ENCODE measurements around the gene WNT3A.

The WNT3A gene

DNA sequence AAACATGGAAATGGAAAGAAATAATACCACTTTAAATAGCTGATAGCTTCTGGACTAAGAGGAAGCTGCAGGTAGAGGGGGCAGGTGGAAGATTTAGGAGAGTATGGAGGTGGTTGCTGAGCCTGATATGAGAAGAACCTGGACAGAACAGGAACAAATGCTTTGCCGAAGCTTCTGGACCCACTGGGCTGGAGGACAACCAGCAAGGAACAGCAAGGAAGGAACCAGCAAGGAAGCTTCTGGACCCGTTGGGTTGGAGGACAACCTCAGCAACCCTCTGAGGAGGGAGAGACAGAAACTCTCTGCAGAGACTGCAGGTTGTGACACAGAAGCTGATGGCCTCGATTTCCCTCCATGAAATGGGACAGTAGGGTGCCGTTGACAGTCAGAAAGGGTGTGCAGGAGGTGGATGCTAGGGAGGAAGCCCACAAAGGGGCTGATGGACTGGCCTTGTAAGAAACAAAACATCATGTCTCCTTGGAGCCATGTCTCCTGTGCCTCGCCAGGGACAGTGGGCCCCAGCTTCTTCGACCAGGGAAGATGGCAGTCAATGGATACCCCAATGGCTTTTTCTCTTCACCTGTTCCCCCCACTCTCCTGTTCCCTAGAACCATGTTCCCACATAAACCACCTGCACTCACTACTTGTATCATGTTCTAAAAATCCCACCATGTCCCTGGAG is 8.3 kb upstream of the WNT3A start:
- POLR2A ChIA-PET, result interaction anchor here (0.7 kb wide), 1 partner anchor 93 kb away, joined by 3 read pairs; no protein-coding TSS in a partner anchor
- TF ChIP-seq CTCF (IDR thresholded peaks at IDR 0.05; ENCODE audit: insufficient read depth, low read length, missing control alignments), result no peak
- CTCF ChIA-PET, result interaction anchor here (0.8 to 3.1 kb wide), 13 partner anchors 12 to 517 kb away, joined by 3 to 20 read pairs (median 4); partner anchors contain the start of genes ARF1 and IBA57
- DNase-seq (ENCODE audit: low read depth, low spot score), result no peak
- no peak overlapping the region for H3K4me3 ChIP-seq (ENCODE audit: low read depth, low read length)

- TF ChIP-seq CTCF (IDR thresholded peaks at IDR 0.05; ENCODE audit: insufficient read depth, low read length, missing control alignments), result peak; percentile 86
- no peak overlapping the region for H3K4me3 ChIP-seq (ENCODE audit: low read depth, low read length)
- ChIA-PET CTCF (interaction anchor here (0.6 to 3.1 kb wide), 31 partner anchors 10 to 516 kb away, joined by 3 to 20 read pairs (median 3); partner anchors contain the start of genes ARF1 and IBA57), POLR2A (interaction anchor here (0.8 kb wide), 1 partner anchor 92 kb away, joined by 3 read pairs; no protein-coding TSS in a partner anchor)
- no peak for DNase-seq (ENCODE audit: low read depth, low spot score)
These were observed 7.5 kb upstream of the WNT3A start for GRCh38 chr1:227999056-227999930.

GRCh38 chr1:228000416-228000815 is 6.4 kb upstream of the WNT3A start:
- no peak for DNase-seq (ENCODE audit: low read depth, low spot score)

DNA sequence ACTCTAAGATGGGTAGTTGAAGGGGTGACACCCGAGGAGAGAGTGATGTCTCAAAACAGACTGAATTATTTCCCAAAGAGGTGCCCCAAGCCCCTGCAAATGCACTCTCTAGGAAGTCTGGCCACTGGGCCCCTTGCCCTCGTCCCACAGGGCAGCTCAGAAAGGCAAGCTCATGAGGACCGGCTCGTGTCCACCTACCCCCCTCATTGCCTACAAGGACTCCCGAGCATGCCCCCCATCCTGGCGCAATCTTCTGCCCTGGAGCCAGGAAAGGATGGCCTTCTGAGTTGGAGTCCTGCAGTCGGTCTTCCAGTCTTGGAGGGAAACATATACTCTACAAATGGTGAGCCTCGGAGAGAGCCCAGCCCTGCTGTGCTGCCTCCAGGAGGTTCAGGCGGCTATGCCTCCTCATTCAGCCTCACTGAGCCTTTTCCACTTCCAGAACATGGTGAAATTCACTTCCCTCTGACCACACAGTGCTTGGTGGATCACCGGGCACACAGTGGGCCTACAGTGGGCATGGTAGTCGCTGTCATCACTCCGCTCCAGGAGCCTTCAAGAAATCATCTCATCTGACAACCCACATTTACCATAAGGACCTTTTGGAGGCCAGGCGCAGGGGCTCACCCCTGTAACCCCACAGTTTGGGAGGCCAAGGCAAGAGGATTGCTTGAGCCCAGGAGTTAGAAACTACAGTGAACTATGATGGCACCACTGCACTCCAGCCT is 5.8 kb upstream of the WNT3A start:
- CTCF ChIA-PET, result interaction anchor here (1.2 to 3.1 kb wide), 6 partner anchors 9 to 514 kb away, joined by 3 to 15 read pairs (median 4); no protein-coding TSS in a partner anchor
- POLR2A ChIA-PET, result no interaction called here

More at GRCh38 chr1:228000416-228000815, 6.4 kb upstream of the WNT3A start:
- POLR2A ChIA-PET, result no interaction called here
- CTCF ChIA-PET, result interaction anchor here (1.4 to 3.1 kb wide), 6 partner anchors 10 to 436 kb away, joined by 3 to 15 read pairs (median 4); no protein-coding TSS in a partner anchor
- no peak overlapping the region for H3K4me3 ChIP-seq (ENCODE audit: low read depth, low read length)
- no peak for TF ChIP-seq CTCF (IDR thresholded peaks at IDR 0.05; ENCODE audit: insufficient read depth, low read length, missing control alignments)

More for the DNA sequence above, 5.8 kb upstream of the WNT3A start:
- no peak for TF ChIP-seq CTCF (IDR thresholded peaks at IDR 0.05; ENCODE audit: insufficient read depth, low read length, missing control alignments)
- H3K4me3 ChIP-seq (ENCODE audit: low read depth, low read length), result no peak overlapping the region
- no peak for DNase-seq (ENCODE audit: low read depth, low spot score)

All from AG04449 (cell line).